HG03457 (cell line): ENCODE measurements around the gene PRPF39.
"Not testable (repeated sequence)": the region's sequence is repeated elsewhere in the genome, so short reads cannot be mapped to it uniquely, and the experiment has no call there.

Experiments used
- ATAC-seq: cut with Tn5 transposase; IDR thresholded peaks from one replicate; pipeline ENCODE4 v1.9.1; 2021; ENCODE audit warnings: moderate number of reproducible peaks; ENCODE audit not compliant: unreplicated experiment

The PRPF39 gene

DNA sequence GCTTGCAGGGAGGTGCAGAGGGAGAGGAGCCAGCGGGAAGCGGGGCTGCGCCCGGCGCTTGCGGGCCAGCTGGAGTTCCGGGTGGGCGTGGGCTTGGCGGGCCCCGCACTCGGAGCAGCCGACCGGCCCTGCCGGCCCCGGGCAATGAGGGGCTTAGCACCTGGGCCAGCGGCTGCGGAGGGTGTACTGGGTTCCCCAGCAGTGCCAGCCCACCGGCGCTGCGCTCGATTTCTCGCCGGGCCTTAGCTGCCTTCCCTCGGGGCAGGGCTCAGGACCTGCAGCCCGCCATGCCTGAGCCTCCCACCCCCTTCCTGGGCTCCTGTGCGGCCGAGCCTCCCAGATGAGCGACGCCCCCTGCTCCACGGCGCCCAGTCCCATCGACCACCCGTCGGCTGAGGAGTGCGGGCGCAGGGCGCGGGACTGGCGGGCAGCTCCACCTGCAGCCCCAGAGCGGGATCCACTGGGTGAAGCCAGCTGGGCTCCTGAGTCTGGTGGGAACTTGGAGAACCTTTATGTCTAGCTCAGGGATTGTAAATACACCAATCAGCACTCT lies 3.4 kb upstream of the PRPF39 start:
- ATAC-seq: not testable (repeated sequence)

DNA sequence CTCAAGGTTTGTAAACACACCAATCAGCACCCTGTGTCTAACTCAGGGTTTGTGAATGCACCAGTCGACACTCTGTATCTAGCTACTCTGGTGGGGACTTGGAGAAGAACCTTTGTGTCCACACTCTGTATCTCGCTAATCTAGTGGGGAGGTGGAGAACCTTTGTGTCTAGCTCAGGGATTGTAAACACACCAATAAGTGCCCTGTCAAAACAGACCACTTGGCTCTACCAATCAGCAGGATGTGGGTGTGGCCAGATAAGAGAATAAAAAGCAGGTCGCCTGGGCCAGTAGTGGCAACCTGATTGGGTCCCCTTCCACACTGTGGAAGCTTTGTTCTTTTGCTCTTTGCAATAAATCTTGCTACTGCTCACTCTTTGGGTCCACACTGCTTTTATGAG lies 2.8 kb upstream of the PRPF39 start:
- not testable (repeated sequence) for ATAC-seq

DNA sequence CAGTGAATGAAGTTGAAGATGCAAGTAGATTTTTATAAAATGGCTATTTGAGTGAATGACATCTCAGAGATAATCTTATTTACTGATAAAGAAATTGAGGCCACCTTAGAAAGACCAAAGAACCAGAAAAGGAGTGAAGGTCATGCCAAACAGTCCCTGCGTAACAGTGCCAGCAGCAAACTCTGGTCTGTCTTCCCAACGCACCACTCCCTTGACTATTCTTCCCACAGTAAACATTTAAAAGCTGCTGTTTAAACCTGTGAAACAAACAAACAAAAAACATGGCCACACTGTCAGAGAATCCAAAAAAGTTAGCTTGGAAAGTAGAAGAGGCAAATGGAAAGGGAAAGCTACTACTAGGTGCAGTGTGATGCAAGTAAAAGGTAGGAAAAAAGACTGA lies 1.5 kb upstream of the PRPF39 start:
- ATAC-seq: no peak

DNA sequence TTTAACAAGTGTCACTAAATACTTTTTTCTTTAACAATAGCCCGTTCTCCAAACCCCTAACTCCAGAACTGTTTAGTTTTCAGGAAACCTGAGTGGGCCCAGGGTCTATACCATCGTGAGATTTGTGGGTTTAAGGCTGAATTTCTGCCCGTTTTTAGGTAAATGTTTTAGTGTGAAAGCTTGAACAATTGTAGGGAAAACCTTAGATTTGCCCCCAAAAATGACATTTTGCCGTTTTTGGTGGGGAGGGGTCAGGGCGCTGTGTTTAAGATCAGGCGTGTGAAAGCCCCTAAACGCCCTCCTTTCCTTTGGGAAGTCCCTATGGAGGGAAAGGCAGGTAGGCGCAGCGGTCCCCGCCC lies 320 bp upstream of the PRPF39 start:
- ATAC-seq: no peak

DNA sequence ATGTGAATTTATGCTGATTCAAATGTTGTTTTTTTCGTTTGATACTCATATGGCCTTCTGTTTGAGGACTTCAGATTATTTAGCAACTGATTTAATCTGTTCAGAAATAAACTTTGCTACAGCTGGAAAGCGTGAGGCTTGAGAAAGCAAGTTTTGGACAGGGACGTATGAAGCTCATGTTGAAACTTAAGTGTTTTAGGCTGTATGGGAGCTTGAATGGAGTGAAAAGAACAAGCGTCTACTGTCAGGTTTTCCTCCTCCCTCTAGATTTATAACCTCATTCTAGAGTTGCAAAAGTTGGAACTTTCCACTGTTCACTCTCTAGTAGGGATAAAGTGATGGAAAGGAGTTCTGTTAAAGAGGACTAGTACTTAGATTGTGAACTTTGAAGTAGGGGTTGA lies 1.0 kb downstream of the PRPF39 start:
- no peak for ATAC-seq

DNA sequence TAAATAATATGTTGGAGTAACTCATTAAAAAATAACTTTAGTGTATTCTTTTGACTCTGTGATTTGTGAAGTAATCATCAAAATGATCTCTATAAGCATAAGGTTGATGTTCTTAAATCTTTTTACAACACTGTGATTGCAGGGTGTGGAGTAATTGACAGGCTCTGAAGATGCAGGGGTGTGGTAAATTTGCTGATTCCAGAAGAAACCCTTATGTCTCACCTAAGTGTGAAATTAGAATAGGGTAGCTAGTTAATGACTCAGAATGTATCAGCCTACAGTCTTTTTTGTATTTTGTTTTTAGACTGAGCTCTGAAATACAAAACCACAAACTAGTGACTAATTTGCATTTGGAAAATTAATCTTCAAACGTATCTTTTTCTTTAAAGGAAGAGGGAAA lies 5.9 kb downstream of the PRPF39 start:
- ATAC-seq: peak; percentile 66

DNA sequence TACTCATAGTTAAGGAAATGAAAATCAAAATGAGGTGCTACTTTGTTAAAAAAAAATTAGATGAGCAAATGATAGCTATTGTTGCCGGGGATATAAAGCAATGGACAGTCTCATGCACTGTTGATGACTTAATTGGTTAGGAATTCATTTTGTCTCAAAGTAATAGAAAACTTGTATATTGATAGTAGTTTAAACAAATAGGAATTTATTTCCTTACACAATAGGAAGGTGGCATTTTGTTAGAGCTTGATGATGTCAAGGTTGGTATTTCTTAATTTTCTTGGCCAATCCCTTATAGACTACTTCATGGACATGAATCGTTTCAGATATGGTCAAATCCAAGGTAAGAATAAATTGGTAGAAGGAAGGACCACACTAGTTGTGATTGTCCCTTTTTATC lies 7.8 kb downstream of the PRPF39 start:
- ATAC-seq: no peak

DNA sequence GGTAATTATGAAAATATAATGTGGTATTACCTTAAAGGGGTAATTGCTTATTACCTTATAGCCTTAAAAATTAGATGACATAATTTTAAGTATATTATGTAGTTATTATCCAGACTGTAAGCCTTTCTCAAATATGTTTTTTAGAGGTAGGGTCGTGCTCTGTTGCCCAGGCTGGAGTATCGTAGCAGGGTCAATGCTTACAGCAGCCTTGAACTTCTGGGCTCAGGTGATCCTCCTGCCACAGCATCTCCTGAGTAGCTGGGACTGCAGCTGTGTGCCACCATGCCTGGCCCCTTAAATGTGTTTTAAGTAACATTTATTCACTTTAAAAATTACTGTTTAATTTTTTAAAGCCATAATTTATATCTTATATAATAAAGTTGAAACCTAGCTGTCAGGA lies 10.4 kb downstream of the PRPF39 start:
- ATAC-seq: no peak

DNA sequence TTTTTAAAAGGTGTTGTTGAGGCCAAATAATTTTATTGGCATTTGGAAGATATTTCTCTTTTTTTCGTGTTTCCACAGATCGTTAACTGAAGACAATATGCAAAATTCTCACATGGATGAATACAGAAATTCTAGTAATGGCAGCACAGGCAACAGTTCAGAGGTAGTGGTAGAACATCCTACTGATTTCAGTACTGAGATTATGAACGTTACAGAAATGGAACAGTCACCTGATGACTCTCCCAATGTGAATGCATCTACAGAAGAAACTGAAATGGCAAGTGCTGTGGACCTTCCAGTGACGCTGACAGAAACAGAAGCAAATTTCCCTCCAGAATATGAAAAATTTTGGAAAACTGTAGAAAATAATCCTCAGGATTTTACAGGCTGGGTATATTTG lies 11.2 kb downstream of the PRPF39 start:
- no peak for ATAC-seq

DNA sequence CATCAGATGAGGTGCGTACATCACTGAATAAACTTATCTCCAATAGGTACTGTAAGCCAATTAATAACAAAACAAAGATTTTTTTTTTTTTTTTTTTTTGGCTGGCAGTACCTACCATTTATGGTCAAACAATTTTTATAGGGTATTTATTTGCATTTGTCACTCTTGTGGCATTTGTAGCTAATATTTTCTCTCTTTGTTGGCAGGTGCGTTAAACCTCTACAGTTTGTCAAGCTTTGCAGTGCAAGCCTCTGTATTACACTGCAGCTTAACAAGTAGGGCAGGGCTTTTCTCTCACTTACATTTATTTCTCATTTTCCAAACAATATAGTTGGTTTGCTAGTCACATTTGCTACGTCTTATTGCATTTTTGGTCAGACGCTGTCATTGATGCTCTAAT lies 12.3 kb downstream of the PRPF39 start:
- ATAC-seq: no peak

DNA sequence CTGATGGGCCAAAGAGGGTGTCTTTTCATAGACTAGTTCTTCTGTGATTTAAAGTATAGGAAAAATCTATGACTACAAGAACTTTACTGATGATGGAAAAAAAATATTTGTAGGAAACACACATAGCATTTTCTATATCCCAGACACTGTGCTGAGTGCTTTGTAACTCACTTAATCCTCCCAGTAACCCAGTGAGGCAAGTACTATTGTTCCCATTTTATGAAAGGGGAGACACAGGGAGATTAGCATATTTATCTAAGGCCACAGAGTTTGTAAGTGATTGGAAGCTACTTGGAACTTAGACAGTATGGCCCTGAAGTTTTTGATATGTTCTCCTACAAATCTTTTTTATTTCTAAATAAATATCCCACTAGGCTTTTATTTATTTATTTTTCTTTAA lies 19.9 kb downstream of the PRPF39 start:
- no peak for ATAC-seq

DNA sequence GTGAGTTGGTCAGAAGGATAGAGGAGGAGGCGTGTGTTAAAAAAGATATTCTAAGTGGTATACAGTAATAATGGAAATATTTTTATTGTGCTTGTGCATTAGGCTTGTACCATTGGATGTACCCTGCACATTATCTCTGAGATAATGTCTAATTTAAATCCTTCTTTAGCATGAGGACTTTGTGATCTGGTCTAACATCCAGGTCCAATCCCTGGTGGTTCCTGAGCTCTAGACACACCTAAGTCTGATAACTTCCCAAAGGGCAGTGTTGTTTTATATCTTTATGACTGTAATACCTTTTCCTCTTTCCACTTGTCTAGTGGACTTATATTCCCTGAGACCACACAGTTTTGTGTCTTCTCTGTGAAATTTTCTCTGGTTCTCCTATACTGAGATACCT lies 20.6 kb downstream of the PRPF39 start:
- no peak for ATAC-seq

DNA sequence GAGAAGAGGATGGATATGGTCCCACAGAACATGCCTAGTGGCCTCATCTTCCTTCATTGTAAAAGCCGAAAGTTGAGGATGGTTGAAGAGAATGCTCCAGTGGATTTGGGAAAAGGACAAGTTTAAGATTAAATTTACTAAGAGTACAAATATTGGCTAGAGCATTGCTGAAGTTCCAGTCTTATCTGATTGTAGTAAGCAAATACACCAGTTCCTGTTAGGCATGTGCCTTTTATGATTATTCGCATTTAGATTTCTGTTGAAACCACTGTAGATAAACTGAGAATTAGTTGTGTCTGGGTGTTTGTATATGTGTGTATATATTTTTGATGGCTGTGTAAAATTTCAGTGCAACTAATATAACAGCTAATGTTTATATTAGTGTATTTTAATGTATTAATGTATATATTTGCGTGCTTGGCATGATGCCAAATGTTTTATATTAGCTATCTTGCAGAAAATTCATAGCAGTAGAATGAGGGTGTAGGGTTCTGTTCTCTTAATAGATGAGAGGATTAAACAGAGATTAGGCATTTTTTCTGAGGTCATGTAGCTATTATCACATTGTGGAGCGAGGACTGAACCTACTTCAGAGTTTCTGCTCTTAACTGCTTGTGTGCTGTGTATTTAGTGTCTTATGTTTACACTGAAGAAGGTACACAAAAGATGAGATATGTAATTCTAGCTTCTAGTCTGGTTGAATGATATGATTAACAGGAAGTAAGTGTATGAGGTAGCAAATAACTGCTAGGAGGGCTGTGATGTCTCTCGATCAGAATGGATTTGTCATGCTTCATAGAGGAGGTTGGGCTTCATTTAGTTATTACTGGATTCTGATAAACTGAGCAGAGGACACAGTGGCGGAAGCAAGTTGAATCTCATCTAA lies 29.2 kb downstream of the PRPF39 start:
- ATAC-seq: no peak

DNA sequence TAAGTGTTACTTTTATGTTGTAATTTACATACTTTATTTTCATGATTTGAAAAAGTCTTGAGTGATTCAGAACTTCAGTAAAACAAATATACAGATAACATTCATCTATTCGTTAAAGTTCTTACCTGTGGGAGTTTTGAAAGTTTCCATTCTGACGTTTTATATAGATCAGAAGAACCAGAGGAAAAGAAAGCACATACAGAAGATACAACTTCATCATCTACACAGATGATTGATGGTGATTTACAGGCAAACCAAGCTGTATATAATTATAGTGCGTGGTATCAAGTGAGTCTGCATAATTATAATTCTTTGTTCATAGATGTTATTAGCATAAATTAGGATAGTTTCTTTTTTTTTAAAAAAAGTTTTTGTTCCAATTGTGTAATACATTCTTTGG lies 30.4 kb downstream of the PRPF39 start:
- ATAC-seq: no peak

DNA sequence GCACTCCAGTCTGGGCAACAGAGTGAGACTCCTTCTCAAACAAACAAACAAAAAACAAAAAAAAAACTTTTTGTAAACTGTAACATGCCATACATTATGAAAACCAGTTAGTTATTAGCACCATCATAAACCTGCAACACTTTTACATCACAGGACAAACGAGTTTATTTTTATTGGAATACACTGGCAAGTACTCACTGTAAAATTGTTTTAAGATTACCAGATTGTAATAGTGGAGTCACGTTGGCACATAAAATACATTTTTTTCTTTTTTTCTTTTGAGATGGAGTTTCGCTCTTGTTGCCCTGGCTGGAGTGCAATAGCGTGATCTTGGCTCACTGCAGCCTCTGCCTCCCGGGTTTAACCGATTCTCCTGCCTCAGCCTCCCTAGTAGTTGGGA lies 34.7 kb downstream of the PRPF39 start:
- no peak for ATAC-seq

DNA sequence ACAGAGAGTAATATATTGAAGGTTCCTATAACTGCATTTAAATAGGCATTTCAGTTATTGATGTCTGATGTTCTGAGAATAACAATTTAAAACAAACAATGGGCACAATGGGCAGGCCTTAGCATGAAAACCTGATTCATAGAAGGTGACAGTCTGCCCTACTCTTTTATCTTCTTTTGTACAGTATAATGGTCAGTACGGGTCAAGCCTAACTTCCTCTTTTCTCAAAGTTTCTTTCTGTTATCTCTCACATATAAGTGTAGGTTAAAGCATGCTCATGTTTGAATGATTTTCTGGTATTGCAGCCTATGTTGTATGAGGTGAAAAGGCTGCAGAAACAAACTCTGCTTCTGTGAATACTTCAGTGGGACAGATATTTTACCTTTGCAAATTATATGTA lies 36.2 kb downstream of the PRPF39 start:
- ATAC-seq: no peak

DNA sequence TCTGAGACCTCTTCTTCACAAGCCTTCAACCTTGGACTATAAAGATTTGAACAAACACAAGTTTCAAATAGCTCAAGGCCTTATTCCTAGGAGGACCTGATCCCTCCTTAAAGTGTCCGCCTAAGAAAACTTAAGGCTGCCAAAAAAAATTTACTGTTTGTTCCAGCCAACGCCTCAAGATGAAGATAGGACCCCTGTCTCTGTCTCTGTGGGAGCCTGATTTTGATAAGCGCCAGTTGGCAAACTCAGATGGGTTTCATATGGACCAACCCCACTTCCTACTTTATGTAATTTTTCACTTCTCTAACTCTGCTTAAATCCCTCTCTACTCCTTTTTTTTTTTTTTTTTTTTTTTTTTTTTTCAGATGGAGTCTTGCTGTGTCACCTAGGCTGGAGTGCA lies 39.4 kb downstream of the PRPF39 start:
- no peak for ATAC-seq

DNA sequence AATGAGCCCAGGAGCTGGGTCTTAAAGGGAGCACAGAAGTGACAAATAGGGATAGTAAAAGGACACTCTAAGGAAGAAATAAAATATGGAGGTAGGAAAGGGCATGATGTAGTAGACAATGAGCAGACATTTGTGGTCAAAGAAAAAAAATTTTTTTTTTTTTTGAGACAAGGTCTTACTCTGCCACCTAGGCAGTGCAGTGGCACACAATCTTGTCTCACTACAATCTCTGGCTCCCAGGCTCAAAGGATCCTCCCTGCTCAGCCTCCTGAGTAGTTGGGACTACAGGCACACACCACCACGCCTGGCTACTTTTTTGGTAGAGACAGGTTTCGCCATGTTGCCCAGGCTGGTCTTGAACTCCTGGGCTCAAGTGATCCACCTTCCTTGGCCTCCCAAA lies 41.8 kb downstream of the PRPF39 start:
- no peak for ATAC-seq

DNA sequence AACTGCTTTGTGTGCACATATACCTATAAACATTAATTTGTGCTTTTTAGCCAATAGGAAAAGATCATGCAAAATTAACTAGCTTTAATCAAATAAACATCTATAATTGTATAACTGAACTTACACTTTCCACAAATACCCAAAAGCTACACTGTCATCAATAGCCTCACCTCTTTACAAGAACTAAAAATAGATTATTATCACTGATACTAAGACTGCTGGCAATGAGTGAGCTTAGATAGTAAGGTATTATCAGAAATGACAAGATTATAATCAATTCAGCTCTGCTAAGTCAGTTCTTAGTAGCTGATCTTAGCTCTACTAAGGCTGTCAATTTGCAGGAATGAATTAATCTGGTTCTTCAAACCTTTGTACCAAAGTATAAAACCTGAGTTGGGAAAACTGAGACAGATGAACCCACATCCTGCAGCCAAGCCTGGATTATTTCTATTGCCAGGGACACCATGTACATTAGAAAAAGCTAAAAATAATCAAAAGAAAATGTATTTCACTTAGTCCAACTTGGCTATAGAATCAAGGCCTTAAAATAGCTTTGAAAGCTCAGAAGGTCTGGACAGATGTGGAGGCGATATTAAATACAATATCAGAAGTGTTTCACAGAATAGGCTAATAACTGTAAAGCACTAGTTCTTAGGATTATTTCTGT lies 45.2 kb downstream of the PRPF39 start:
- no peak for ATAC-seq

DNA sequence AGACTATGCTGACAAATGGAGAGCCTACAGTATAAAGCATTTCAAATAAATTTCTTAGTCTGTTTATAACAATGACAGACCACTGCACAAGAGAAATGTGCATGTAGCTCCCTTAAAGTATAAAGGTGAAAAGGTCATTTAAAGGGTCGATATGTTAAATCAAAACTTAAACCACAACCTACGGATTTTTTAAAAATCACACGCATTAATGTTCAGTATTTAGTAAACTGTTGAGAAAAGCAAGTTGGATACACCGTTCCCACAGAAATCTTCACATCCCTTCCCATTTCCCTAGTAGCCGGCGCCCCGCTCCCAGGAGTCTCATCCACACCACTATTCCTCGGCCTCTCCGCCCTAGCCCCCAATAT lies 49.8 kb downstream of the PRPF39 start:
- no peak for ATAC-seq

DNA sequence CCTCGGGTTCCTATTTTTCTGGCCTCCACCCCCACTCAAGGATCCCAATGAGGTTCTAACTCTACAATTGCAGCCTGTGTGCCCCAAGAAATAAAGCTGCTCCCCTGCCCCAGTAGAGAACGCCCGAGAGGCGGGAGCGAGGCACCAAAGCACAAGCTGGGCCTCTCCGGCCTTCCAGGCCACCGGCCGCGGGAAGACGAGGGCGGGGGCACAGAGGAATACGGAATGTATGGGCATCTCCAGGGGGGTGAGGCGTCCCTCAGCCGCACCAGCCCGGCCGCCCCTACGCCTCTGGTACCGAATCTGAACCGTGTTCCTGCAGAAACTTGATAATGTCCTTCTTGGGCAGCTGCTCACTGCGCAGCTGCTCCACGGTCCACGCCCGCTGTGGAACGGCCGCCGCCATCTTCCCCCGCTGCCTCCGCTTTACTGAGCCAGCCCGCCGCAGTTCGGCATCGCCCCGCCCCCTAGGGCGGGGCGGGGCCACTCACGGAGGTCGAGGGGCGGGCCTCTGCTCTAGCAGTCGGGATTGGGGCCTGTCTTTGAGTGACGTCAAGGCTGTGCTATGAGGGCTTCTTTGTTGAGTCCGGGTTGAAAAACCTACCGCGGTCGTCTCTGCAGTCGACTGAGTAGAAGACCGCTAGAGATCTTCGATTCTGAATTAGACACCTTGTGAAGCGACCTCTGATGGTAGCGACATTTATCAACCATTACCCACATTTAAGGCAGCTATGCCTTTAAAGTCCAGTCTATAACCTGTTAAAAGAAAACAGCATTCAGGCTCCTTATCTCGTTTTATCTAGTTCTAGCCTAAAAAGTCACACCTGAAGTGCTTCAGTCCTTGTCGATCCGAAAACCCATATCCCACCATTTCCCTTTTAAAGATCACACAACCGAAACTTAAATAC lies 50.4 kb downstream of the PRPF39 start, which contains the start of gene FKBP3:
TSS of gene FKBP3 (minus strand) at position 431 of the 908 bp plus-strand sequence. CDS start at position 406, 25 bp downstream.
- ATAC-seq: peak; percentile 86
